ENCODE measurements around the gene MTARC2. TPM values are rescaled to one million over a fixed set of nuclear protein-coding genes. Genes with fewer than 3 reads are reported as not detected.

Gene MTARC2
- total and polyA plus RNA-seq, 2 of the 4 experiments (the other 2 are of a cell fraction) = 0.36 to 2.6 TPM

GRCh38 chr1:220819467-220820026 is 71.4 kb downstream of the MTARC2 start:
- Histone ChIP-seq H2AK5ac (ENCODE audit: low read depth, low read length) (peak overlapping the region; percentile 21), H3K9me3 (ENCODE audit: control insufficient read depth, insufficient read depth, low read length) (no peaks in the 10 kb centered on the region), H2BK15ac (ENCODE audit: low read depth, low read length) (peak overlapping the region; percentile 63; the same call in 1 of the 3 replicates), H2BK120ac (ENCODE audit: low read depth, low read length) (peak overlapping the region; percentile 48), H3K4ac (ENCODE audit: low read depth, low read length) (peak overlapping the region; percentile 53), H4K8ac (ENCODE audit: low read depth in 2 of 2, low read length in 2 of 2) (peak overlapping the region; percentile 6 to 13; a peak in 2 of 4 replicates), H3K27me3 (ENCODE audit: control insufficient read depth, insufficient read depth, low read length) (peaks cover 9% of the 10 kb centered on the region), H3K14ac (replicated peaks; ENCODE audit: low read depth, low read length) (no peak overlapping the region), H3K23ac (ENCODE audit: low read depth, low read length) (no peak overlapping the region; the same call in 1 of the 2 replicates), H4K20me1 (ENCODE audit: insufficient read depth, low read length) (no peaks in the 10 kb centered on the region), H3K4me2 (ENCODE audit: low read depth, low read length) (peak overlapping the region; percentile 64), H3K4me1 (ENCODE audit: control insufficient read depth, insufficient read depth, low read length) (peaks cover 20% of the 10 kb centered on the region), H2BK5ac (ENCODE audit: low read depth, low read length, poor library complexity, severe bottlenecking) (peak overlapping the region; percentile 40), H4K5ac (ENCODE audit: low read depth, low read length) (peak overlapping the region; percentile 65), H2BK20ac (ENCODE audit: low read depth, low read length) (peak overlapping the region; percentile 44), H3K56ac (ENCODE audit: extremely low read depth, insufficient read depth, low read length) (no peak overlapping the region), H2AK9ac (replicated peaks; ENCODE audit: low read depth, low read length, poor library complexity) (no peak overlapping the region), H3K9me1 (ENCODE audit: insufficient read depth, low read length) (peaks cover 6% of the 10 kb centered on the region), H3K18ac (ENCODE audit: low read depth, low read length) (peak overlapping the region; percentile 89), H3K9ac (ENCODE audit: low read depth, low read length) (no peak overlapping the region; the same call in 1 of the 2 replicates), H3K79me1 (ENCODE audit: low read depth in 1 of 2, low read length in 2 of 2) (no peaks in the 10 kb centered on the region), H3K4me3 (ENCODE audit: insufficient read depth, low read depth, low read length) (no peak overlapping the region), H4K91ac (ENCODE audit: insufficient read depth, low read depth, low read length) (peak overlapping the region; percentile 72), H2AFZ (replicated peaks; ENCODE audit: low read length, poor library complexity) (no peak overlapping the region), H3K27ac (ENCODE audit: insufficient read depth, low read length) (peak overlapping the region; percentile 68; the same call in 1 of the 2 replicates), H3K36me3 (ENCODE audit: control insufficient read depth, insufficient read depth, low read length) (no peaks in the 10 kb centered on the region)
- ATAC-seq (ENCODE audit: low read depth) (peak; percentile 2; the same call in 1 of the 2 replicates), DNase-seq (no peak)
- no TSS peak for BruUV-seq (replicated peaks)
- ChIA-PET POLR2A (ENCODE audit: unreplicated experiment) (interaction anchor here (0.6 kb wide), 1 partner anchor 802 kb away, joined by 3 read pairs; no protein-coding TSS in a partner anchor), CTCF (no interaction called here)
- dilution Hi-C loops (cut with HindIII; ENCODE audit: low sequenced_read_pairs, unreplicated experiment) = no loop called here
- intact Hi-C loops (cut with micrococcal nuclease) = loop anchor here (2.0 to 10.0 kb wide), 5 partner anchors 55 to 905 kb away; no protein-coding TSS in a partner anchor
- TF ChIP-seq RAD21 (IDR thresholded peaks at IDR 0.05; ENCODE audit: low read length) = no peak
- no peak for TF ChIP-seq CEBPB (IDR thresholded peaks at IDR 0.05; ENCODE audit: low read depth, low read length)
- TF ChIP-seq MXI1 (IDR thresholded peaks at IDR 0.05; ENCODE audit: borderline replicate concordance, low read depth, low read length) = no peak
- TF ChIP-seq RCOR1 (IDR thresholded peaks at IDR 0.05; ENCODE audit: insufficient replicate concordance, low read length) = no peak
- TF ChIP-seq MAZ (IDR thresholded peaks at IDR 0.05; ENCODE audit: borderline replicate concordance, low read depth, low read length) = no peak
- no peak for TF ChIP-seq USF2 (IDR thresholded peaks at IDR 0.05; ENCODE audit: low read depth, low read length)
- TF ChIP-seq POLR2A (IDR thresholded peaks at IDR 0.05; ENCODE audit: low read depth, low read length) = no peak
- TF ChIP-seq CHD1 (IDR thresholded peaks at IDR 0.05; ENCODE audit: low read depth, low read length) = no peak
- no peak for TF ChIP-seq CTCF (conservative IDR thresholded peaks at IDR 0.05; ENCODE audit: low read depth, low read length)
- TF ChIP-seq NFE2L2 (IDR thresholded peaks at IDR 0.05; ENCODE audit: low read depth, low read length) = no peak
- TF ChIP-seq FOS (IDR thresholded peaks at IDR 0.05; ENCODE audit: low read depth, low read length) = no peak
- in situ Hi-C loops (cut with MboI; ENCODE audit: low sequenced_read_pairs) = loop anchor here (10.0 kb wide), 1 partner anchor 615 kb away; no protein-coding TSS in a partner anchor
- no CpG with 5 or more reads among the region's 1 CpG for WGBS, 2 experiments (ENCODE audit: extremely low coverage in 2 of 2, insufficient read length in 1 of 2)
